HG02759 (cell line): ENCODE measurements around the gene RLN2.

Source experiments
- ATAC-seq: cut with Tn5 transposase; IDR thresholded peaks from one replicate; pipeline ENCODE4 v1.9.1; 2021; ENCODE audit warnings: mild to moderate bottlenecking, moderate library complexity; ENCODE audit not compliant: unreplicated experiment

RLN2 gene

GRCh38 chr9:5274770-5275169 is 29.7 kb downstream of the RLN2 start:
- no peak for ATAC-seq

GRCh38 chr9:5269249-5269715 is 35.2 kb downstream of the RLN2 start:
- no peak for ATAC-seq

GRCh38 chr9:5265939-5266338 is 38.6 kb downstream of the RLN2 start:
- ATAC-seq, result no peak

GRCh38 chr9:5264219-5264595 is 40.3 kb downstream of the RLN2 start:
- no peak for ATAC-seq

GRCh38 chr9:5263351-5264218 is 40.9 kb downstream of the RLN2 start:
- ATAC-seq, result no peak
